GM19324 (cell line): Measurements from ENCODE around the gene CTDSP2.

Experiments
- ATAC-seq: cut with Tn5 transposase; IDR thresholded peaks from one replicate; pipeline ENCODE4 v1.9.1; 2021; ENCODE audit warnings: mild to moderate bottlenecking, moderate library complexity; ENCODE audit not compliant: unreplicated experiment, low FRiP score

CTDSP2 gene

DNA sequence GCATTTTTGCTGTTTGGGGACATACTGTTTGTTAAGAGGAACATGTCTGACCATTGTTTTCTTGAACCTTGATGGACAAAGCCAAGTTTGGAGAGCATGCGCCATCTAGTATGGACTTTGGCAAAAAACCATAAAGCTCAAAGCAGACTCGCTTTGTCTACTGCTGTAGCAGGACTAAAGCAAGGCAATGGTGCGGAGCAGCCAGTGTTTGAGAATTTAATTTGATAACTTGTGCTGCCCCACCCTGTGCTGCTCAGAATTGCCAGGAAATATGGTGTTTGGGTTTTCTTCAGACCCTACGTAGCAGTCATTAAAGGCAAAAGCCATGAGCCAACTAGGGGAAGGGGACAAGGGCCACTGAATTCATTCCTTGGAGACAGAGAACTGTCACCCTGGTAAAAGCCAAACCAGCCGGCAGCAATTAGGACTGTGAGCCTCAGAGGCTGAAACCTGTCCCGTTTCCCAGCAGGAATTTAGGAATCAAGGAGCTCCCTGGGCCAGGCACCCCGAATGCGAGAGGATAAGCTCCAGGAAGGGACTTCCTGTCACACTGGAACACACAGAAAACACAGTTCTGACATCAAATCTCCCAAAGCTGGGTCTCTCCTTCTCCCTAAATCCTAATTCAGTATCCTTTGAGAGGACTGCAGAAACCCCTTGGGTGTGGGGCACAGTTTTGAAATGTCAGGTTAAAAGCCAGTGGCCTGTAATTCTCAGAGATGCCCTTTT is 29.1 kb downstream of the CTDSP2 start:
- no peak for ATAC-seq

DNA sequence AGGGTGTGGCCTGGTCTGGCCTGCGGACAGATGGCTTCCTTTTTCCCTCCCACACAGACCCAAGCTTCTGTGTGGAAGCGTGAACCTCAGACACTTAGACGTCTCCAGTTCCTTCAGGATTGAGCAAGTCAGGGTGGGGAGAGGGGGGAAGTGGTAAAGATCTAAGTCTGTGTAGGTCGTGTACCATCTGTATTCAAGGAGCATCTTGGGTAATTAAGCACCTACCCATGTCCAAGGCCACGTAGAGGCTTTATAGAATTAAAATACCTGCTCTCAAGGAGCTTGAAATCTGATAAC is 29.7 kb downstream of the CTDSP2 start:
- no peak for ATAC-seq

DNA sequence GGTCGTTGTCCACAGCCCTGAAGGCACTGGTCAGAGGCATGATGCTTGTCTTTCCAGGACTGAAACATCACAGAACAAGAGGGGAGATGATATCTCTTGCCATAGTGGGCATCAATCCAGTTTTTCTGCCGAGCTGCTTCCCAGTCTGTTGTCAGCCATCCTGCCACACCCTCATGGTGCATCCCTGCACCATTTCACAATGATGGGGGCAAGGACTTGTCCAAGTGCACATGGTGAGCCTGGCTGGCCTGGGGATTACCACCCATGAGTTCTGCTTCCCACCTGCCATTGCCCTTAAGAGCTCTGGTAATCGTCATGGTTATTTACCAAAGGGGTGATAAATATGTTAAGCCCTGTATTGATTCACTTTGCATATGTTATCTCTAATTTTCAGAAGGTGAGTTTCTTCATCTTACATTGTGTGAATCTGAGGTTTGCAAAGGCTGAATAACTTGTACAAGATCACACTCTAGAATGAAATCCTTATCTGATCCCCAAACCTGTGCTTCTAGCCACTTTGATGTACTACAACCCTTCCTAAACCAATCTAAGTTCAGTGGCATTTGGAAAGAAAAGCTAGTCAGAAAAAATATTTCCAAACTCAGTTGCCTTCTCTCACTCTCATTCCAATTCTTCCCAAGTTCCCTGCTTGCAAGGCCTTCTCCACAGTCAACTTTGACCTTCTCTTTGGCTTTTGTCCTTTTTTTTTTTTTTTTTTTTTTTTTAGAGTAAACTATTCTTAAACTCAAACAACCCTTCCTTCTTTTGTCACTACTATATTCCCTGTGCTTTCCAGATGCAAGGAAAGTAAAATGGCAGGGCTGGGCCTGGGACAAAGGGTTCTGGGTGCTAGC is 30.3 kb downstream of the CTDSP2 start:
- ATAC-seq = no peak

DNA sequence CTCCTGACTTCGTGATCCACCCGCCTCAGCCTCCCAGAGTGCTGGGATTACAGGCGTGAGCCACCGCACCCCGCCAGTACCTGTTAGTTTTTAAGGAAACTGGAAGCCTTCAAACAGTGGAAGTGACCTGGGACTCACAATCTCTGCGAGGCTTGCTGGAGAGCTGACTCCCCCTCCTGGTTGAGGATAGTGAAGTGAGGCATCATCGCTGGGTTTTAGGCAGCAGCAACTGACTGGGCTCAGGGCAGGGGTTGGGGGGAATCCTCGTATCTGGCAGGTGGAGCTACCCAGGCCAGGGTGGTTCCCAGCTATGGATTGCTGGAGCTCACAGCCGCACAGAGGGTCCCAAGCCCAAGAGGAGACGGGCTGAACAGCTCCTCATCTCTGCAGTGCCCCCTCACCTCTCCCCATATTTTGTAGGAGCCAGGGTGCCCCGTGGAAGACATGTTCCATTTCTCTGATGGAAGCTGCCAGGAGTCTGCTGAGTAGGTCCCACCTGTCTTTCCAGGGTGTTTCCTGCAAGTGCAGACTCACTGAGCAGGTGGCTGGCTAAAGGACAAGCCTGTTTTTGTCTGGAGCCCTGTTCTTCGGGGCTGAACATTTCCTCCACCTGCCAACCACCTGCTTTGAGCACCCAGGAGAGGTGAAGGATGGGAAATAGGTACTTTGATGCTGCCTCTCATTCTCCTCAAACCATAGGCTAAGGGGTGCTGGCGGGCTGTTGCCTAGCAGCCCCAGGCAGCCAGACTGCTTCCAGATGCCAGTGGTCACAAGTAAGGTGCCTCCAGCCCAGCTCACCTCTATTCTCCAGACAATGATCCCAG is 31.1 kb downstream of the CTDSP2 start:
- ATAC-seq = no peak

DNA sequence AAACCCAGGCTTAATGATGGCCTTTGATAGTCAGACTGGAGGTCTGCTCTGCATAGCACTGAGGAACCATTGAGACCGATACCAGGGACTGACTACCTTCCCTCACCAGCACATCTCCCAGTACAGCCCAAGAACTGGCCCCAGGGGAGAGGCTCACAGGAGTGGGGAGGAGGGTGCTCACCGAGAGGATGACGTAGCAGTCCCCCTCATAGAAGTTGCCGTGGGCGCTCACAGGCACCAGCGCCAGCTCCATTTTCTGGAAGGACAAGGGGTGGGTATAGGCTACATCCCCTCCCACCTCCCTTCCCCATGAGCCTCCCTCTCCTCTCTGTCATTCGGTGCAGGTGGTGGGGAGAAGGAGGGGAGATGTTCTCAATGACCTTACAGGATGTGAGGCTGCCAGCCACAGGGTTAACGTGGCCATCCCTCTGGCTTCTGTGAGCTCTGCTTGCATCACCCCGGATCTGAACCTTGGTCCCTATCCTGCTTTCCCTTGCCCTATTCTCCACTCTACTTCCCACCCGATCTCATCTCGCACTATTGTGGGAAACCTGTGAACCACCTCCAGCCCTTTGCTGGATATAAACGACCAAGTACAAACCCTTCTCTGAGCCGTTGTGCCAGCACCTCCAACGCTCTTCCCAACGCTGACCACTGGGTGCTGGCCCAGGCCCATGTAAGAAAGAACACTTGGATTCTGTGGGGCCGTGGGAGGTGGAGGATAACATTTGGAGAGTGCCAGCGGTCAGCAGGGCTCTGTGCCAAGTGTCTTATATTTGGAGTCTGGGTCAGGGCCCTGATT is 32.4 kb downstream of the CTDSP2 start:
- ATAC-seq = no peak

DNA sequence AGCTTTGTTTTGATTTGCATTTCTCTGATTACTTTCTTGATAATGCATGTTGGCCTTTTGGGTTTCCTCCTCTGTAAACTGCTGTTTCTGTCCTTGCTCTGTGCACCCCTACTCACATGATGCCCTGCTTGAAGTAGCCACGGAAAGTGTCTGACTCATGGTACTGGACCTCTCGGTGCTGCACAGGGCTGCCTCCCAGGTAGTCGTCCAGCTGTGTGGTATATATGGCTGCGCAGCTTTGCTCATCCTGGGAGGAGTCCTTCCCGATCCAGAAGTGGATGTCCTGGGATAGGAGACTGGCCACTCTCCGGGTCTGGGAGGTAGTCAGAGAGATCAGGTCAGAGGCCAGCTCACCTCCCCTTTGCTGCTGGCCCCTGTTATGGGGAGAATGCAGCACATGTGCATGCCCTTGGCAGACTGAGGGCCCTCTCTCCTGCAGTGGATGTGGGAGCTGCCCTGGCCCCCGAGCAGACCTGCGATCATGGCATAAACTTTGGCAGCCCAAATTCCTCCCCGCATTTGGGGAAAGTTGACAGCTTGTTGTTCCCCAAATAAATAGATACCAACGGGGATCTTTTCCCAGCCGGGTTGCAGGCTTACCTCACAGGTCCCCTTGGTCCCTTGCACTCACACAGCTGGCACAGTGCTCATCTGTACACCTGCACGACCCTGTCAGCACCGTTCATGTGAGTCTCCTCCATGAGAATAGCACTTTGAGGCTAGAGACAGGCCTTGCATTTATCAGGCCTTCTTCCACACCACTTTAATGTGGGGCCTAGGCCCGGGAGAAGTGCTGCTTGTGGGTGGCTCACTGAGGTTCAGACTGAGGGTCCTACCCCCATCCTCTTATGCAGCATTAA is 33.2 kb downstream of the CTDSP2 start:
- no peak for ATAC-seq

DNA sequence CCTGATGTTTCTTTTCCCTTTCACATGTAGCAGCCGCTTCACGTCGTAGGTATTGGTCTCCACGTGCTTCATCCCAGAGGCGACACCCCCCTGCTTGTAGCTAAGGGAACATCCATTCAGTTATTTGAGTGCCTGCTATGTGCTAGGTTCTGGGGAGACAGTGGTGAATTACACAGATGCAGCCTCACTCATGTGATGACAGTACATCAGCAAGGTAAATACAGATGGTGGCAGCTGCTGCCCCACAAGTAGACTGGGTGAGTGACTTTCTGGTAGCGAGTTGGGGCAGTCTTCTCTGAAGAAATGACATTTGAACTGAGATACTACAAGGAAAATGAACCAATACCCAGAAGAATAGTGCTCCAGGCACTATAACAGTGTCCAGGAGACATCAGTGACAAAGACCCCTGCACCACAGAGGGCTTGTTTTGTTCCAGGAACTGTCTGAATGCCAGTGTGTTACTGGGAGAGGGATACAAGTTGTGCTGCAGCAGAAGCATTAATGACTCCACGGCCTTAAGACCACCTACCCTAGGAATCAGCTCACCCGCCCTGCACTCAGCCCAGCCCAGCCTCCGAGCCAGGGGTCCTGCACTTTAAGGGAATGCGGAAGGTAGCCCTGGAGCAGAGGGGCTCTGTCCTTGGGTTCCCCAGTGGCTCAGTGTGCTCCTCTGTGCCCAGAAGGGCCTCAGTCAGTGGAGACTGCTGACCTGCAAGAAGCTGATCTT is 35.3 kb downstream of the CTDSP2 start:
- ATAC-seq = no peak

DNA sequence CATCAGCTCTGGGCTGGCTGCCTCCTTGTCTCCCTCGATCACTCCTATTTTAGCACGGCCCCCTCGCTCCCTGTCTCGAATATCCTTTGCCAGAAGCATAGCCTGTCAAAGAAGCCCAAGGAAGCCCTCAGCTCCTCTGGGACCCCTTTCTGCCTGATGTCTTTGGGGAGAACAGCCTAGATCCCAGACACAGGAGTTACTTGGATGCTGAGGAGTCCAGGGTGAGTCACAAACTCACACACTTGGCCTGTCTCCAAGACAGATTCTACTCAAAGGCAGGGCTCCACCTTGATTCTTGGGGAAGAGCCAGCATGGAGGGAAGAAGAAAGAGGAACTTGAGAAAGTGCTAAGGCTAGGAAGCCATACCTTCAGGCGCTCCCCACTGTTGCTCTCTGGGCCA is 36.1 kb downstream of the CTDSP2 start:
- no peak for ATAC-seq

DNA sequence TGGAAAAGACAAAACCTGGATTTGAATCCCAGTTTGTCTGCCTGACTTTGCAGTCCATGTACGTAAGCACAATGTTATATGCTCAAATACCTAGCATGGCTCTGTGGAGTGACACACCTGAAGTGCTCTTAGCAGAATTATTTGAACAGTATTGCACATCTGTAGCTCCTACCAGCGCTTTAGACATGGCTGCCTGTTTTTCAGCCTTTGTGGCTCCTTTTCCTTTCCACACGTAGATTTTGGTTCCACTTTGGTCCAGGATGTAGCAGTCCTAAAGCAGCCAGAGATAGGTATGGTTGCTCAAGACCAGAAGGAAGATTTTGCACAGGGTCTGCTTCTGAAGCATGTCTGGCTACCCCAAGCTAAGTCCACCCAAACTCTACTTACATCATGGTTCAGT is 37.1 kb downstream of the CTDSP2 start:
- no peak for ATAC-seq

DNA sequence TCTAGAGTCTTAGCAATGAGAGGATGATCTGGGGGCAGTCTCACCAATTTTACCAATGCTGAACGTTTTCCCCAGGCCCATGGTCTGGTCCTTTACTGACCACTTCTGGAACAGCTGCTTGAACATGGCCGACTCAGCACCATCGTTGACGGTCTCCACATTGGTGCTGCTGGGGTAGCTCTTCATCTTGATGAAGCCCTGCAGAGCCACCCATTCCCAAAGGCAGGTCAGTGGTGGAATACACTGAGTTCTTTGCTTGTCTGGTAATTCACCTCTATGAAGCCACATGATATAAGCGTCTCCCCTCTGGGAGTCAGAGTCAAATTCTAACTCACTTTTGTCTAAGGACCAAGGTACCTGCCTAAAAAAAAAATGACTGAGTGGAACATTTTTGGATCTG is 38.2 kb downstream of the CTDSP2 start:
- ATAC-seq = no peak

DNA sequence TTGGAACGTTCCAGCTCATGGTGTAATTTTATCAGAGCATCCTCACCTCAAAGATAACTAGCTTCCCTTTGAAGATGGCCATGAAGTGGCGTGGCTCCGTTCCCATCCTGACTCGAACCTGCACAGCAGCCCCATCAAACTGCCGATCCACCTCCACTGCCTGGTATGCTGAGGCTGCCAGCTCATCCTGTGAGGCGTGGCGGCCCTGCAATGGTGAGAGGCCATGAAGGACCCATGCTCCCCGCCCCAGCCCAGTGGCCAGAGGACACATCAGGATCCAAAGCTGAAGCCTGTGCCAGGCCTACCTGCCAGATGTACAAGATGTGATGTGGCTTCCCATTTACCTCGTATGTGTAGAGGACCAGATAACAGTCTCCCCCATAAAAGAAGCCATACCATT is 39.2 kb downstream of the CTDSP2 start:
- ATAC-seq = no peak

DNA sequence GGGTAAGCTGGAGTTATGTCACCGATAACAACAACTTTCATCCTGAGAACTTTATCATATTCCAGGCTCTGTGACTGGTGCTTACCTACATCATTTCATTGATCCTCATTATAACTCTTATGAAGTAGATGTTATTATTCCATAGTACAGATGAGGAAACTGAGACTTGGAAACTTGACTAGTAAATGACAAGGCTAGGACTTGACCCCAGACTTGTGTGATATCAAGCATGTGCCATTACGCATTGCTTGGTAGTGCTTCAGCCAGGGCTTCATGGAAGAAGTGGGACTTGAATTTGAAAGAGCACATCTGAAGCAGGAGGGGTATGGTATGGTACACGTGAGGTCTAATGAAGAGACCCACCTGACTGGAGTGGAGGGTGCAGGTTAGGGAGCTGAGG is 39.9 kb downstream of the CTDSP2 start:
- ATAC-seq = no peak

DNA sequence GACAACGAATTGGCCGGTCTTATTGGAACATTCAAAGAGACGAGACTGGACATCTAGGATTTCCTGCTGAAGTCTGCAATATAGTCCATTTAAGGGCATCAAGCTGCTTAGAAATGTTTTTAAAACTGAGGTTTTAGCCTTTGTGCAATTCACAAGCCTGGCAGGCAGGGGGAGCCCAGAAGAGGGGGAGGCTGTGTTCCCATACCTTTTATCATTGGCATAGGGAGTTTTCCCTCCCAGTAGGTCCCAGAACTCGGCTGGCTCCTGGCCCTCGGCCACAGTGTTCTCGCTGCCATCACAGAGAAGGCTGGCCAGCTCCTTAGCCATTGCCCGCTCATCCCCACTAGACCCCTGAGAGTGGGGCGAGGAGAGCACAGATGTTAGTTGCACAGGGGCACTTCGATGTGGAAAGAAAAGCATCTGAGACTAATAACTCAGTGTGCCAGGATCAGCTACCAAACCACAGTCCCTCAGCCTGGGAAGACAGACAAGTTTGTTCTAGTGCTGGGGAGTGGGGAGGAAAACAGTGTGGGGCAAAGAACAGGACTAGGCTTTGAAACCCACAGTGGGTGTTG is 43.1 kb downstream of the CTDSP2 start:
- no peak for ATAC-seq

DNA sequence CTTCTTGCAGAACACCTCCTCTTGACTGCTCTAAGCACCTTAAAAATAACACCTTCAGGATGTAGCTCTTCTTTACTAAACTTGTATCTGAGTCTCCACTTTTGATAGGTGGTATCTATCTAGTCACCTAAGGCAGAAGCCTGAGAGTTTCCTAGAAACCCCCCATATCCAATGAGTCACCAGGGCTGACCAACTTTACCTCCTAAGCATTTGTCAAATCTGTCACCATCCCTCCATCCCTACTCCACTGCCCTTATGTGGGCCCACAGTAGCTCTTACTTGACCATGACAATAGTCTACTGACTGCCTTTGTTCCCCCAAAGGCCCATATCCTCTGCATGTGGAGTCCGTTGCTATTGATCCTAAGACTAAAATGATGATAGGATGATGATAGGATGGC is 43.9 kb downstream of the CTDSP2 start:
- ATAC-seq = no peak

DNA sequence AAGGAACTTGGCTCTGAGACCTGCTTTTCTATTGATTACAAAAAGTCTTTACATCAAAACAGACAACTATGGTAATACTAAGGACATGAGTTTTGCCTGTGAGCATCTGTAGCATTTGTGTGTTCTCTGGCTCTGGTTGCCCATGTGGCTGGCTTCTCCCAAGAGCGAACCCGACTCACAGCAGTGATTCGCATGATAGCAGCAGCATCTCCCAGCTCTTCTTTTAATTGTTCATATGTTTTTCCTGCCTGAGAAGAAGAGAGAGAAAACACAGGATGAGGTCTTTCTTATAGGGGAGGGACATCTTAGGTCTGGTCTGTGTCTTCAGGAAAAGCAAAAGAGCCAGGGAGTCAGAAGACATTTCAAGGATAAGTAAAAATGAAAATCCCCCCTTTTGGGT is 45.6 kb downstream of the CTDSP2 start:
- ATAC-seq = no peak

DNA sequence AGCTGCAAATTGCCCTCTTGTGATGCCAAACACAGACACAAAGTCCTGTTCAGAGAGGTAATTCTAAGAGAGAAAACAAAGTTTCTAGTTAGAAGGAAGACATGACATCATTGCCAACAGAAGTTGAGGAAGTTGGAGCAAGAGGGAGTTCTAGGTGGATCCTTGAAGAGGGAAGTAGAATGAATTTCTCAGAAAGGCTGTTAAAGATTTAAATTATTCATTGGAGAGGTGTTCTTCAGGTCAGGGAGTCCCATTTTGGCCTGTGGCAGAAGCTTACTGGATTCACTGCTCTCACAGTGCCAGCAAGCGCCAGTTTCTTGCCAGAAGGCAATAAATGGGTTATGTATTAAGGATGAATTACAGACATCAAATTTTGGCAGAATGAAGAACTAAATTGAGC is 48.6 kb downstream of the CTDSP2 start:
- no peak for ATAC-seq

DNA sequence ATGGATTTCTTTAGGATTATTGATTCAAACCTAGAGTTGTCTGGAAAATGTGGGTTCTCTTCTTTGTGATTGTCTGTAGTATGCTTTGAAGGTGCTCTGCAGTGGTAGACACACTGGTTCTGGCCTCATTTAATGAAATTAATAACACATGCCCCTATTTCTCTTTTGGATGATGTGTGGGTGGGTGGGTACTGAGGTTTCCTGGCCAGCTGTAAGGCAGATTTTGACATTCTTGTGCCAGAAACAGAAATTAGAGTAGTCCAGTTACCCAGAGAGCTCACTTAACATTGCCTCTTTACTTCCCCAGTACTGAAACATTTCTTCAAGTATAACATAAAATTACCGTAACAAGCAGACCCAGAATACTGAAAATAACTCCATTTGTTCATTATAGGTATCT is 49.5 kb downstream of the CTDSP2 start:
- ATAC-seq = no peak

DNA sequence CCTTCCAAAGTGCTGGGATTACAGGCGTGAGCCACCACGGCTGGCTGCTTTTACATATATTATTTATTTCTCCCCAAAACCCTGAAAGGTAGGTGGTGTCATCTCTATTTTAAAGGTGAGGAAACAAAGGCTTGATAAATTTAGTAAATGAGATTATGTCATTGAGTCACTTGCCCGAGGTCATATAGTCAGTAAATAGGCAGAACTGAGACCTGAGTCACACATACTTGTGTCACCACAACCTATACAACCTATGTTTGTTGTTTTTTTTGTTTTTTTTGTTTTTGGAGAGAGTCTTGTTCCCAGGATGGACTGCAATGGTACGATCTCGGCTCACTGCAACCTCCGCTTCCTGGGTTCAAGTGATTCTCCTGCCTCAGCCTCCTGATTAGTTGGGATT is 51.2 kb downstream of the CTDSP2 start:
- no peak for ATAC-seq

DNA sequence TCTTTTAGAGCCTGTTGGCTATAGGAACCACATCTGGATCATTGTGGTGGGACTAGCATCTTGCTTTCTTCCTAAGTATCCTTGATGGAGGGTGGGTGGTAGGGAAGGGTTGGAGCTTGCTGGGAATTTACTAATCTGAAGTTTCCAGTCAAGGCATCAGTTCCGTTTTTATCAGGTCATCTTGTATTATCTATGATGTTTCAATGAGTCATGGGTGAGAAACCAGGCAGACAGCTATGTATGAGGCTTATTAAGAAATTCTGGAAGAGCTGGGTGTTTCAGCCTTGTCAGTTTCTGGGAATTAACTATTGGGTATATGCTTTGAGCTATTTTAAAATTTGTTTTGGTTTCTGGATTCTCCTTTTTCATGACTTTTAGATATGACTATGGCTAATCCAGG is 52.6 kb downstream of the CTDSP2 start:
- ATAC-seq = no peak
